ENCODE measurements around the gene GPR87.

Gene GPR87

GRCh38 chr3:151259664-151260063 is 57.0 kb downstream of the GPR87 start:
- H3K4me3 ChIP-seq (replicated peaks; ENCODE audit: low read depth, low read length) = no peak overlapping the region
- no peak for DNase-seq (ENCODE audit: low read depth)
- no peak for TF ChIP-seq CTCF (IDR thresholded peaks at IDR 0.05; ENCODE audit: low read length, missing control alignments)

GRCh38 chr3:151256749-151257148 is 59.9 kb downstream of the GPR87 start:
- TF ChIP-seq CTCF (IDR thresholded peaks at IDR 0.05; ENCODE audit: low read length, missing control alignments) = no peak
- H3K4me3 ChIP-seq (replicated peaks; ENCODE audit: low read depth, low read length) = no peak overlapping the region

GRCh38 chr3:151248772-151249337 is 67.8 kb downstream of the GPR87 start:
- no peak overlapping the region for H3K4me3 ChIP-seq (replicated peaks; ENCODE audit: low read depth, low read length)
- no peak for DNase-seq (ENCODE audit: low read depth)
- TF ChIP-seq CTCF (IDR thresholded peaks at IDR 0.05; ENCODE audit: low read length, missing control alignments) = no peak

More at GRCh38 chr3:151256749-151257148, 59.9 kb downstream of the GPR87 start:
- DNase-seq (ENCODE audit: low read depth) = no peak
